COLO668 (cell line): ENCODE data around the gene TMEM134.
"Not testable (repeated sequence)": the region's sequence is repeated elsewhere in the genome, so short reads cannot be mapped to it uniquely, and the experiment has no call there.

ENCODE experiments used
- DNase-seq: peaks from one replicate; lab custom pipeline; 2025; ENCODE audit not compliant: unreplicated experiment; lab: John Stamatoyannopoulos, UW

TMEM134 gene, protein sequence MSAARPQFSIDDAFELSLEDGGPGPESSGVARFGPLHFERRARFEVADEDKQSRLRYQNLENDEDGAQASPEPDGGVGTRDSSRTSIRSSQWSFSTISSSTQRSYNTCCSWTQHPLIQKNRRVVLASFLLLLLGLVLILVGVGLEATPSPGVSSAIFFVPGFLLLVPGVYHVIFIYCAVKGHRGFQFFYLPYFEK

DNA sequence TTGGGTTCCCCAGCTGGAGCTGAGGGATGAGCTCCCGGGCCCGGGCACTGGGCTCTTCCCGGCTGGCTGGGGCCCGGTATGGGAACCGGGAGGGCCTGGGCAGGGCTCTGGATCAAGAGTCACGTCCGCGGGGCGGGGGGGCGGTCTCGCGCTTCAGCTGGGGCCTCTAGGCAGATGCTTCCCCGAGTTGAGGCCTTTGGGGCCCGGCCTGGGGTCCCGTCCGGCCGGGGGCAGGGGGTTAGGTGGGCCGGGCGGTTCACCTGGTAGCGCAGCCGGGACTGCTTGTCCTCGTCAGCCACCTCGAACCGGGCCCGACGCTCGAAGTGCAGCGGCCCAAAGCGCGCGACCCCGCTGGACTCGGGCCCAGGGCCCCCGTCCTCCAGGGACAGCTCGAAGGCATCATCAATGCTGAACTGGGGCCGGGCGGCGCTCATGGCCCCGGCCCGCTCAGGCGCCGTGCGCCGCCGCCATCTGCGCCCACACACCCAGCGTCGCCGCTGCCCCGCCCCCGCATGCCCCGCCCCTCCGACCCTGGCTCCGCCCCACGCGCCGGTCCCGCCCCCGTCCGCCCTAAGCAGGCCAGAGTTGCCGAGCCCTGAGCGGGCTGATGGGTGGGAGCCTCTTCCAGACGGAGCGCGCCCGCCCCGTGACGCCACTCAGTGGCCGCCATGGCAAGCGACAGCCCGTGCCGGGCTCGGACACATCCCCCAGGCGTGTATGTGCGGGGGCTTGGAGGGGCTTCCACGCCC lies at the start of gene TMEM134:
TMEM134 (minus strand) TSS at position 493 of the 749 bp plus-strand sequence; CDS start at position 434, 59 bp downstream.
- DNase-seq, result peak; percentile 94

DNA sequence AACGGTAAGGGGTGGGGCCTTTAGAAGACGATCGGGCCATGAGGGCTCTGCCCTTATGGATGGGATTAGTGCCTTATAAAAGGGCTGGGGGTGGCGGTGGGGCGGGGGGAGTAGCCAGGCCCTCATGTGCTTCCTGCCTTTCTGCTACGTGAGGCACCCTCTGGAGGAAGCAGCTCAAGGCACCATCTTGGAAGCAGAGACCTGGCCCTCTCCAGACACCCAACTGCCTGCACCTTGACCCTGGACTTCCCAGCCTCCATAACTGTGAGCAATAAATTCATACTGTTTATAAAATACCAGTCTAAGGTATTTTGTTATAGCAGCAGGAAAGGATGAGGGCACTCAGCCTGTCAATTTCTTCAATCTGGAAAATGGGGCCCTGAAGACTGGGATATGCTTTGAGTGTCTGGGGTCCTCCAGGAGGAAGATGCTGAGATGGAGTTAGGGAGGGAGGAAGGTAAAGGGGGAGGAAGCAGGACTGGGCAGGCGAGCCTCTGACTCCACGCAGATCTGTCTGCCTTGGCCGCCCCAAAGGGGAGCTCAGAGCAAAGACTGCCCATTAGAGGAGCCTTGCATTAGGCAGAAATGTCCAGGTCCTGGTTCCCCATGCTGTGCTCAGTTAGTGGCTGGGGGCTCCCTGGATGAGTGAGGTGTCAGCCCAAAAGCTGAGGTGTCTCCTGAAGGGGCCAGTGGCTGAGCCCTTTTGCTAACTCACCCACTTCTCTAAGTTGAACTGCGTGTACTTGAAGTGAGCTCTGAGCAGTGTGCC lies 48.9 kb upstream of the TMEM134 start:
- DNase-seq, result no peak

DNA sequence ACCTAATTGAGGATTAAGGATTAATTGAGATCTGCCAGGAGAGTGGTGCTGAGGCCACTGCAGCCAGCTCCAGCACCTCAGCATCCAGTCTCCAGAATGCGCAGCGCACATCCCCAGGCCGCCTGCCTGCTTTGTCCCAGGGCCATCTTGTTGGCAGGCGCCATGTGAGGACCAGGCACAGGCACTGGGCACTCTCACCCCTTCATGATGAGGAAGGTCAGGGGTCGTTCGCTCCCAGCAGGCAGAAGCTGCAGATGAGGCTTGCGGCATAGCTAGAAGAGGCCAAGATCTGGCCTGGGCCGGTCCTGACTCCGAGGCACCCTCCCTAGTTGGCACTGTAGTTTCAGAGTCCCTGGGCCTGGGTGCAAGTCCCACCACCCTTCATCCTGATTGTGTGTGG lies 47.8 kb upstream of the TMEM134 start:
- DNase-seq, result no peak

DNA sequence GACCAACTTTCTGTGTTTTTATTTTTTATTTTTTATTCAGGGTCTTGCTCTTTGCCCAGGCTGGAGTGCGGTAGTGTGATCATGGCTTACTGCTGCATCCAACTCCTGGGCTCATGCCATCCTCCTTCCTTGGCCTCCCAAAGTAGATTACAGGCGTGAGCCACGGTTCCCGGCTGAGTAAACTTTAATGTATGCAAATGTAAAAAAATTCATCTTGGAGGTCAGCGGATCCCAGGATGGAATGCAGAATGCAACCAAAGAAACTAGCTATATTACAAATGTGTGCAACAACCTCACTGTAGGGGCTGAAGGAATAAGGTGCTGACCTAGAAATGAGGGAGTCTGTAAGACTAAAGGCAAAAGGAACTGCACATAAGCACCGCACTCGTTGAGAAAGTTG lies 45.1 kb upstream of the TMEM134 start:
- DNase-seq, result no peak

DNA sequence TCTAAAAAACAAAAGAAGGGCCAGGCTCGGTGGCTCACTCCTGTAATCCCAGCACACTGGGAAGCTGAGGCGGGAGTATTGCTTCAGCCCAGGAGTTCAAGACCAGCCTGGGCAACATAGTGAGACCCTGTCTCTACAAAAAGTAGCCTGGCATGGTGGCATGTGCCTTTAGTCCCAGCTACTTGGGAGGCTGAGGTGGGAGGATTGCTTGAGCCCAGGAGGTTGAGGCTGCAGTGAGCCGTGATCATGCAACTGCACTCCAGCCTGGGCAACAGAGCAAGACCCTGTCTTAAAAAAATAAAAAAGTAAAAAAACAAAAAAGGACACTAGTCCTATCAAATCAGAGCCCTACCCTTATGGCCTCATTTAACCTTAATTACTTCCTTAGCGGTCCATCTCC lies 42.5 kb upstream of the TMEM134 start:
- not testable (repeated sequence) for DNase-seq

DNA sequence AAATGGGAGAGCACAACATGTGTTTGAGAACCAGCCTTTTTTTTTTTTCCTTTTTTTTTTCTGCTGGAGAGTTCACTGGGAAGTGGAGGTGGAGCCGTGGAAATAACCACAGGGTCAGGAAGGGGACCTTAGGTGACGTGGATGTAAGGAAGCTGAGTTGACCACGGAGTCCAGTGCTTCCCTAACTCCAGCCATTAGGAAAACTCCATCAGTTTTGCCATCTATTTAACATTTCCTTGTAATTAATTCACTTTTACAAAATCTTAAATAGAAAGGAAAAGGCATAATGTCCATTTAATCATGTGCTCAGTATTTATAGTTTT lies 40.9 kb upstream of the TMEM134 start:
- no peak for DNase-seq

DNA sequence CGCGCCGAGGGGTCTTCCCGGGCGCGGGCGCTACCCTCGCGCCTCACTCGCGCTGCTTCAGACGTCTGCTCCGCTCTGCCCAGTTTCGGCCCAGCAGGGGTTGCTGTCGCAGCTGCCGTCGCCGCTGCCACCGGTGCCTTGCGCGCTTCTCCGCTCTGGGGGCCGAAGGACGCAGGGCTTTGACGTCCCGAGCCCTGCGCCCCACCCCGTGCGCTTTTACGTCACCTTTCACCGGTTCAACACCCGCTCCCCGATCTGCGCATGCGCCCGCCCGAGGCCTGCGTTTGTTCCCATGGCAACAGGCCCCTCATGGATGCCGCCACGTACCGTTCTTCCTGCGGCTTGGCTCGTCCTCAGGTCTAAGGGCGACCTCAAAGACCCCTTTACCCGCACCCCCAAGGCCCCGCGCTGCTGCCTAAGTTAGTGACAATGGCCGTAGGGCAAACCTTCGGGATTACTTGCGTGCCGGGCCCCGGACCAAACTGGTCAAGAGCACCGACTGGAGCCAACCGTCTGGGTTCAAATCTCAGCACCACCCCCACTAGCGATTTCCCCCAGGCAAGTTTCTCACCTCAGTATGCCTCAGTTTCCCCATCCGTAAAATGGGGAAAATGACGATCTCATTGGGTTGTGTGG lies 39.6 kb upstream of the TMEM134 start:
- peak; percentile 98 for DNase-seq

DNA sequence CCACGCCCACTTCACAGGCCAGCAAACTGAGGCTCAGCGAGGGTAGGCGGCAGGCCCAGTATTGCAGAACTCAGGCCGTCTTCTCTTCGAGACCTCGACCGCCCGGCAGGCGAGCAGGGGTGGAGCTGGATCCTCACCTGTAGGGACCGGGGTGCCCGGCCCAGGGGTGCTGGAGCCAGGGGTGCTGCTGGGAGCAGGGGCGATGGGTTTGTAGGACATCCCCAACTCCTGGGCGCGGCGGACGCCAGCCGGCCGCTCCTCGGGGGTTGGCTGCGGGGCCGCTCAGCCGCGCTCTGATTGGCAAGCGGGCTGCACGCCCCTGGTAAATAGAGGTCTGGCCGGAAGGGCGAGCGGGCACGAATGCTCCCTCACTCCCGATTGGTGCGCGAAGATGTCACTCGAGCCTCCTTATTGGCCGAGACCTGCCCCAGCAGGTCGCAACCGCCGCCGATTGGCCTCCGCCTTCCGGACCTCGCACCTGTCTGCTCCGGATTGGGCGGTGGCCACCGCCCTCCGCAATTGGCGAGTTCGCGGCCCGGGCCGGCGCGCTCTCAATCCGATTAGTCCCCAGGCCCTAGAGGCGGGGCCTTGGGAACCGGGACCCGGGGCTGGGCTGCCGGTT lies 38.9 kb upstream of the TMEM134 start, which contains the start of gene CDK2AP2:
CDK2AP2 (minus strand) TSS at position 299 of the 622 bp plus-strand sequence; CDS start at position 219, 80 bp downstream.
- peak; percentile 99 for DNase-seq

DNA sequence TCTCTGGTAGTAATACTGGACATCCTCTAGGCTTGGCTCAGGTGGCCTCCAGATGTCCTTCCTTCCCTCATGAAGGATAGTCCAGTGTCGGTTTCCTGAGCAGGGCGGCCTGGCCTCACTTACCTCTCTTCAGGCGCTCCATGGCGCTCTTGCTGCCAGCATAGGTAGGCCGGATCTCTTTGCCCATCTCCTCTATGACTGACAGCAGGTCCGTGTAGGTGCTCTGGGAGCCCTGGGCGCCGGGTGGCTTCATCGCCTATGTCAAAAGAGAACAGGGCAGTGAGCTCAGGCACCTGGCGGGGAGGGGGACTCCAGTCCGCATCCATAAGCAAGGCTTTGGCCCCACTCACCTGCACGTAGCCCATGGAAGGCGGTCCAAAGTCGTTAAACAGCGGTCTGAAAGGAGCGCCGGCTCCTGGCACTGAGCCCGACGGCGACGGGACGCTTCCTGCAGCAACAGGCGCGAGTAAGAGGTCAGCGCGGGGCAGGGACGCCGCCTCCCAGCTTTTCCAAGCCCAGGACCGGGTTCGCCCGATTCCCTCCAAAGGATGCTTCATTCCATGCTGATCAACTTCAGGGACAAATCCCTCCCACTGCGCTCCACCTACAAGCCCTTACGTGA lies 38.3 kb upstream of the TMEM134 start:
- DNase-seq, result no peak

DNA sequence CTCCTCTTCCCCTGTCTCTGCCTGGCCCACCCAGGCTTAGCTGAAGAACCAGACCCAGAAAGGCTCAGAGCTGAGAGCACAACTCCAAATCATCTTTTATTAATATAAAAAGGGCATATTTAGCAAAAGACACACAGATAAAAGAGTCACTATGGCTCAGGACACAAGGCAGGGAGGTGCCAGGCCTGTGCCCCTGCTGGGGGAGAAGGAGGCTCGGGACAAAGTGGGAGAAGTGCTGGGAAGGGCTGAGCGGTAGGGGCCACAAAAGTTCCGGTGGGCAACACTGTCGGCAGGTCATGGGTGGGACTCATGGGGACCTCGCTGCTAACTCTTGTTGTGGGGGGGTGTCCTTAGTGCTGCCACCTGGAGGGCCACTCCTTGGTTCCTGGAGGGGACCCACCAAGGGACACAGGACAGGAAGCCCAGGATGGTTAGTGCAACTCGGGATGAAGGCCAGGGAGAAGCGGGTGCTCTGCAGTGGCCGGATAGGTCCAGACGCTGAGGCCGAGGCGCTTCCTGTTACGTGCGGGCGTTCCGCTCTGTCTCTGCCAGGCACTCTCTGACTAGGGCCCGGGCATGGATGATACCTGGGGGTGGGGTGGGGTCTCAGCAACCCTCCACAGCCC lies 37.5 kb upstream of the TMEM134 start:
- no peak for DNase-seq

DNA sequence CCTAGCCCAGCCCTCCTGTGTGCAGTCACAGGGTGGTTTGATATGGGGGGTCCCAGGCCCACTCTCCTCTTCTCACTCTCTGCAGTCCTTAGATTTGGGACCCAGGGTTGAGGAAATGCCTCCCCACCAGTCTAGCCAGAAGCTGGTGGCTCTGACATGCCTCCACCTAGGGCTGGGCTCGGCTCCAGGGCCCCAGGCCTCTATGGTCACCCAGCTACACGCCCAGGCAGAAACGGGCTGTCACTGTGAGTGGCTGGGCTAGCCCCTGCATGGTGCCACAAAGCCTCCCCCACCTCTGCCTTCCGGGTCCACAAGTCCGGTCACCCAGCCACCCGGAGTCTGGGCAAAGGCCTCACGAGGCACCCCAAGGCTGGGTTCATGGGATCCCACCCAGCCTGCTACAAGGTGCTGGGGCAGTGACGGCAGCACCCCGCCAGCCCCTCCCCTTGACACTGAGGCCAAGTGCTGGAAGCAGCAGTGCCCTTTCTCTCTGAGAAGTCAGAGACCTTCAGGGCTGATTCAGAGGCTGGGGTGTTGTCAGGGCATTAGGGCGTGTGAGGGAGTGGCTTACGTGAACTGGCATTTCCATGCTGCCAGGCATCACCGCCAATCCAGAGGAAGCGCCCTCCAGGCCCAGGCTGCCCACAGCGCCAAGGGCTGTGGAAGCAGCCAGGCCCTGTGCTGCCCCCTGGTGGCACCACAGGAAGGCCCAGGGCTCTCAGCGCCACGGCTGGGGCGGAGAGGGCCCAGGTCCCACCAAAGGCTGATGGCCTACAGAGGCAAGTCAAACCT lies 36.8 kb upstream of the TMEM134 start:
- DNase-seq, result peak; percentile 93

DNA sequence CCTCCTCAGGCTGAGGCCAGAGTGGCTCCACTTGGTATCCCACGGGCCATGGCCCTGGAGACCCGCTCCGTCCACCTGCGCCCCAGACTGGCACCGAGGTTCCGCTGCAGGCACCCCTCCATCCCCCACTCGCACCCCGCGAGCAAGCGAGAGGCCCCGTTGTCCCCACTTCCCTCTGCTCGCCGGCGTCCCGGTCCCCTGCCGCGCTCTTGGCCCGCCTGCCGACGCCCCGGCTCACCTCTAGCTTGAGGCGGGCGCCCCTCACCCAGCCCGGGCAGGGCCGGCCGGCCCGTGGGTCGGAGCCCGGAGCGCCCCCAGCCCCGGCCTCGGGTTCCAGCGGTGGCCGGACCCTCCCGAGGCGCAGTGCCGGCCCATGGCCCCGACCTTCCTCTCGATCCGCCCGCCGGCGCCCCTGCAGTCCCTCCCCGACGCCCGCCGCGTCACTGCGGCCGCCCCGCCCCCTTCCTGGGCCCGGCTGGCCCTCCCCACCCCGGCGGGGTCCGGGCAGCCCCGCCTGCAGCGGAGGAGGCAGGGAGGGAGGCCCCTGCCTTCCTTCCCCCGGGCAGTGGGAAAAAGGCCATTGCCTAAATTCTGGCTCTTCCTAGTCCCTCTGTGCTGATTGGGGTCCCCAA lies 36.0 kb upstream of the TMEM134 start, which contains the start of gene PITPNM1:
PITPNM1 (minus strand) TSS at position 414 of the 632 bp plus-strand sequence. CDS start 1,183 bp downstream, outside the sequence.
- peak; percentile 58 for DNase-seq

DNA sequence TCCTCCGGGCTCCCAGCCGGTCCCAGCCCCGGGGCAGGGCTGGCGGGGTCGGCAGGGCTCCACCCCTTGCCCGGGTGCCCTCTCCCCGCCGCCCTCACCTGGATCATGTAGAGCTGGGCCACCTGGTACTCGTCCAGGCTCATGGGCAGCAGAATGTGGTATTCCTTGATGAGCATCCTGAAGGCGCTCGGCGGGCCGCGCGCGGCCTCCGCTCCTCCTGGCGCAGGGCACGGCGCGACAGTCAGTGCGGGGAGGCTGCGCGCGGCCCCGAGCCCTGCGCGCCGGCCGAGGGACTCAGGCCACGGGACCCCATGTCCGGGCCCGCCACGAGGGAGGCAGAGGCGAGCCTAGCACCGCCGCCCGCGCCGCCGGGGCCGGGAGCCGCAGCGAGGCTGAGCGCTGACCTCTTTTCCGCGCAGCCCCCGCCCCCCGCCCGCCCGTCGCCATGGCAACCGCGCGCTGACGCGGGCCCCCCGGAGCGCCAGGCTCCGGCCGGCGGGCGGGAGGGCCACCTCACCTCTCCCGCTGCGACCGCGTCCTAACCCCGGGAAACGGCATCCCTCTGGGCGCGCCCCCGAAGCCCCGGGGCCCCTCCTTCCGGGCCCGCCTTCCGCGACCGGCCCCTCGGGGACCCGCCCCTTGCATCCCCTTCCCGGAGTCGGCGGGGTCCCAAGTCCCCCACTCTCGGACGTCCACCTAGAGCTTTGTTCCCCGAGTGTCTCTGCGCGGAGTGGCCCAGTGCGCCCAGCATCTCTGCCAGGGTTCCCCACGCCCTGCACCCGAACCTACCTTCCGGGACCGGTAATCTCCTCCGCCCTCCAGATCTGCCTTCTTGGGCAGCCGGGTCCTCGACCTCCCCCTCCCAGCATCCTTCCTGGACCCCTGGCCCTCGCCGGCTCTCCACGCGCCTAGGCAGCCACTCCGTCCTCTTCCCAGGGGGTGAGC lies 35.2 kb upstream of the TMEM134 start:
- peak; percentile 53 for DNase-seq

DNA sequence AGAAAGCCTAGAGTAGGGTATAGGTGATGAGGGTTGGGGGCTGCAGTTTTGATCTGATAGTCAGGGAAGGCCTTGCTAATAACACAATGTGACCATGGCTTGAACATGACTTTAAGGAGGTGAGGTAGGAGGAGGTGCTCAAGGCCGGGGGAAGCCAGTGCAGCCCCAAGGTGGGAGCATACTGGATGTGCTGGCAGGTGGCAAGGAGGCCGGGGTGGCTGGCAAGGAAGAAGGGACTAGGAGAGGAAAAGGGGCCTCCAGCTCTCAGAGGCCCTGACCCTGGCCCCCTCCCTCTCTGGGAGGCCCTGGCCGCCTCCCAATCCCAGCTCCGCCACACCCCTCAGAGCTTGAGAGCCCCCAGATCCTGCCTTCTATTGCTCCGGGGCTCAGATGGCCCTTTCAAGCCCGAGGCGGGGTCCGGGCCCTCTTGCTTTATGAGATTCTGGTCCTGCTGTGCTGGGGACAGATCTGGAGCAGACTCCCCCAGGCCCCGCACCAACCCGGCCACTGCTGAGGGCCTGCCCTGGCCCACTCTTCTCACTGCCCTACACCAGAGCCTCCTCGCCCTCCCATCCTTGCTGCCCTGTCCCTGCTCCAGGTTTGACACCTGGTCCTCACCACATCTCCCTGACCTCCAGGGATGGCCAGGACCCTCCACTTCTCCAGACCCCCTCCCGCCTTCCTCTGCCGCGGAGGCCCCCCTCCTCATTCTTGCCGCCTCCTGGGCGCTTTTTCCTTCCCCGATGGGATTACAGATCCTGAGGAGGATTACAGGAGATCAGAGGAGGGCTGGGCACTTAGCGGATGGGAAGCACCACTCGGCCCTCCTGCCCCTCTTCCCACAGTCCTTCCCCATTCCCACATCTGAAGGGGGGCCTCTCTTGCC lies 34.3 kb upstream of the TMEM134 start:
- no peak for DNase-seq

DNA sequence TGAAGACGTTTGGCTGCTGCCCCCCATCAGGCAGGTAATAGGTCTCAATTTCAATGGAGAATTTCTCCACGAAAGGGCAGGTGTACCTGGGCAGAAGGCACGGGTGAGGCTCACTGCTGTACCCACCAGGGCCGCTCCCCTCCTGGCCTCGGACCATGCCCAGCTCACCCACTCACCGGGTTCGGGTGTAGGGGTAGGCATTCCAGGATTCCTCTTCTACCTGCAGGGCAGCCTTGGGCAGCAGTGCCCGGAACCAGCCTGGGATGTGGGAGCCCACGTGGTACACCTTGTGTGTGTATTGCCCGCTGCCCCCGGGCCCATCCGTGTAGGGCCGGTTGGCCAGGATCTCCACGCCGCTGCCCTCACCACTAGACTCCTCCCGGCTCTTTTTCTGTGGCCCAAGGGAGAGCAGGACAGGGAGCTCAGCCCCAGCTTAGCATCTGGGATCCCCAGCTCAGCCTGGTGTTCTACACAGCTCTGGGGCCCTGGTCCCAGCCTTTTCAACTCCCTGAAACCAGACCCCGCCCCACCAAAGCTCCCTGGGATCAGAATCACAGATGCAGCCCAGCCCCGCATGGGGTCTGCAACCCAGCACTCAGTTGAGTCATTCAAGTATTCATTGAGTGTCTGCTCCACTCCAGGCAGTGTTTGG lies 33.4 kb upstream of the TMEM134 start:
- no peak for DNase-seq

DNA sequence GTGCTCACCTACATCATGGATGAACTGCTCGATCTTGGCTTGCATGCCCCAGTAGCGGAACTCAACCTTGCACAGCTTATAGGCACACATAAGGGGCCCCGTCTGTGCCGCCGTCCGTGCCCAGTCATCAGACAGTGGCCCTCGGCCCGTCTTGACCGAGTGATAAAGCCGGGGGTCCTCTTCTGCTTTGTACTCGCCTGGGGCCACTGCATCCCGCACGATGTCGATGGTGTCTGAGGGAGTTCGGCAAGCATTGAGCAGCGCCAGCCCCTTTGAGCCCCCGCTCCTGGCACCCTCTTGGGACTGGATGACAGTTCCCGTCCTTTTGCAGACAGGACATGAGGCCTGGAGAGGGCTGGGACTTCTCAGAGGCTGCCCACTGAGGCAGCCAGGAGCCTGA lies 32.8 kb upstream of the TMEM134 start:
- no peak for DNase-seq
